AG10803 (cell line): ENCODE measurements around the gene SYNGAP1.
"Not testable (repeated sequence)": the region's sequence is repeated elsewhere in the genome, so short reads cannot be mapped to it uniquely, and the experiment has no call there.

ENCODE experiments used
- DNase-seq: peaks from one replicate; pipeline ENCODE4 v3.0.0; 2010; ENCODE audit warnings: low read depth
- H3K4me3 ChIP-seq: 2 replicates; pipeline ENCODE4 v1.5.1; 2011; ENCODE audit warnings: mild to moderate bottlenecking, low read length, control low read depth
- TF ChIP-seq, protein P1 (sequence below): conservative IDR thresholded peaks from 2 replicates; pipeline ENCODE4 v1.5.1; 2011; ENCODE audit warnings: mild to moderate bottlenecking, low read length, control low read depth, inconsistent platforms

The SYNGAP1 gene

GRCh38 chr6:33466075-33466735 is 46.3 kb downstream of the SYNGAP1 start:
- H3K4me3 ChIP-seq = no peak overlapping the region
- TF ChIP-seq, protein P1, sequence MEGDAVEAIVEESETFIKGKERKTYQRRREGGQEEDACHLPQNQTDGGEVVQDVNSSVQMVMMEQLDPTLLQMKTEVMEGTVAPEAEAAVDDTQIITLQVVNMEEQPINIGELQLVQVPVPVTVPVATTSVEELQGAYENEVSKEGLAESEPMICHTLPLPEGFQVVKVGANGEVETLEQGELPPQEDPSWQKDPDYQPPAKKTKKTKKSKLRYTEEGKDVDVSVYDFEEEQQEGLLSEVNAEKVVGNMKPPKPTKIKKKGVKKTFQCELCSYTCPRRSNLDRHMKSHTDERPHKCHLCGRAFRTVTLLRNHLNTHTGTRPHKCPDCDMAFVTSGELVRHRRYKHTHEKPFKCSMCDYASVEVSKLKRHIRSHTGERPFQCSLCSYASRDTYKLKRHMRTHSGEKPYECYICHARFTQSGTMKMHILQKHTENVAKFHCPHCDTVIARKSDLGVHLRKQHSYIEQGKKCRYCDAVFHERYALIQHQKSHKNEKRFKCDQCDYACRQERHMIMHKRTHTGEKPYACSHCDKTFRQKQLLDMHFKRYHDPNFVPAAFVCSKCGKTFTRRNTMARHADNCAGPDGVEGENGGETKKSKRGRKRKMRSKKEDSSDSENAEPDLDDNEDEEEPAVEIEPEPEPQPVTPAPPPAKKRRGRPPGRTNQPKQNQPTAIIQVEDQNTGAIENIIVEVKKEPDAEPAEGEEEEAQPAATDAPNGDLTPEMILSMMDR = no peak

DNA sequence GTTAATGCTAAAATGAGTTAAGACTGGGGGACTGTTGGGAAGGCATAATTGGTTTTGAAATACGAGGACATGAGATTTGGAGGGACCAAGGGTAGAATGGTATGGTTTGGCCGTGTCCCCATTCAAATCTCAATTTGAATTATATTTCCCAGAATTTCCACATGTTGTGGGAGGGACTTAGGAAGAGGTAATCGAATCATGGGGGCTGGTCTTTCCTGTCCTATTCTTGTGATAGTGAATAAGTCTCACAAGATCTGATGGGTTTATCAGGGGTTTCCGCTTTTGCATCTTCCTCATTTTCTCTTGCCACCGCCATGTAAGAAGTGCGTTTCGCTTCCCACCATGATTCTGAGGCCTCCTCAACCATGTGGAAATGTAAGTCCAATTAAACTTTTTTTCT is 47.2 kb downstream of the SYNGAP1 start:
- TF ChIP-seq, protein P1 = no peak
- H3K4me3 ChIP-seq = no peak overlapping the region
- no peak for DNase-seq

More at GRCh38 chr6:33466075-33466735, 46.3 kb downstream of the SYNGAP1 start:
- DNase-seq = no peak

DNA sequence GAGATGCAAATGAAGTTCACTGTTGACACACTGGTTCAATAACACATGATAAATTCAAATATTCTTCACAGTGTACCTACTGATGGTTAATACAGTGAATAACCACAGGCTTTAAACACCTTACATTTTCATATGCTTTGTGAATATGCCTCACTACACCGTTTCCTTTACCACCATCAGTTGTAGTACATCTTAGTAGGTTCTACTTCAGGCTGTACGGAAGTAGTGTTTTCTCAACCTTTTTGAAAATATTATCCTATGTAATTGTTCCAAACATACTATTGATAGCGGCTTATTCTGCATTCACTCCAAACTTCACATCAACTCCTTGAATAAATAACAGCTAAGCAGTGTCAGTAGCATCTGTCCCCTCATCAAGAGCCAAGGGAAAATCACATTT is 49.8 kb downstream of the SYNGAP1 start:
- TF ChIP-seq, protein P1 = no peak
- DNase-seq = no peak
- H3K4me3 ChIP-seq = no peak overlapping the region

- DNase-seq = no peak
- TF ChIP-seq, protein P1 = no peak
- no peak overlapping the region for H3K4me3 ChIP-seq
Observed at GRCh38 chr6:33477864-33478263, 58.0 kb downstream of the SYNGAP1 start.

GRCh38 chr6:33481192-33481591 is 61.3 kb downstream of the SYNGAP1 start:
- H3K4me3 ChIP-seq = no peak overlapping the region
- DNase-seq = no peak
- TF ChIP-seq, protein P1 = no peak

DNA sequence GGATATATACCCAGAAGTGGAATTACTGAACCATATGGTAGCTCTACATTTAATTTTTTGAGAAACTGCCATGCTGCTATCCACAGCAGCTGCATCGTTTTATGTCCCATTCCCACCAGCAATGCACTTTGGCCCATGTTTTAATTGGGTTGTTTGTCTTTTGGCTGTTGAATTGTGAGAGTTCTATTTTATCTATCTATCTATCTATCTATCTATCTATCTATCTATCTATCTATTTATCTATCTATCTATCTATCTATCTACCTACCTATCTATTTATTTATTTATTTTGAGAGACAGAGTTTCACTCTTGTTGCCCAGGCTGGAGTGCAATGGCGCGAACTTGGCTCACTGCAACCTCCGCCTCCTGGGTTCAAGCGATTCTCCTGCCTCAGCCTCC is 62.8 kb downstream of the SYNGAP1 start:
- not testable (repeated sequence) for H3K4me3 ChIP-seq, DNase-seq

- H3K4me3 ChIP-seq = no peak overlapping the region
- DNase-seq = no peak
- TF ChIP-seq, protein P1 = no peak
Observed at GRCh38 chr6:33483678-33484077, 63.8 kb downstream of the SYNGAP1 start.

DNA sequence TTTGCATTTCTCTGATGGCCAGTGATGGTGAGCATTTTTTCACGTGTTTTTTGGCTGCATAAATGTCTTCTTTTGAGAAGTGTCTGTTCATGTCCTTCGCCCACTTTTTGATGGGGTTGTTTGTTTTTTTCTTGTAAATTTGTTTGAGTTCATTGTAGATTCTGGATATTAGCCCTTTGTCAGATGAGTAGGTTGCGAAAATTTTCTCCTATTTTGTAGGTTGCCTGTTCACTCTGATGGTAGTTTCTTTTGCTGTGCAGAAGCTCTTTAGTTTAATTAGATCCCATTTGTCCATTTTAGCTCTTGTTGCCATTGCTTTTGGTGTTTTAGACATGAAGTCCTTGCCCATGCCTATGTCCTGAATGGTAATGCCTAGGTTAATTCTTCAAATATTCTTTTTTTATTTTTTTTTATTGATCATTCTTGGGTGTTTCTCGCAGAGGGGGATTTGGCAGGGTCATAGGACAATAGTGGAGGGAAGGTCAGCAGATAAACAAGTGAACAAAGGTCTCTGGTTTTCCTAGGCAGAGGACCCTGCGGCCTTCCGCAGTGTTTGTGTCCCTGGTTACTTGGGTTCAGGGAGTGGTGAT is 64.9 kb downstream of the SYNGAP1 start:
- not testable (repeated sequence) for H3K4me3 ChIP-seq, DNase-seq

DNA sequence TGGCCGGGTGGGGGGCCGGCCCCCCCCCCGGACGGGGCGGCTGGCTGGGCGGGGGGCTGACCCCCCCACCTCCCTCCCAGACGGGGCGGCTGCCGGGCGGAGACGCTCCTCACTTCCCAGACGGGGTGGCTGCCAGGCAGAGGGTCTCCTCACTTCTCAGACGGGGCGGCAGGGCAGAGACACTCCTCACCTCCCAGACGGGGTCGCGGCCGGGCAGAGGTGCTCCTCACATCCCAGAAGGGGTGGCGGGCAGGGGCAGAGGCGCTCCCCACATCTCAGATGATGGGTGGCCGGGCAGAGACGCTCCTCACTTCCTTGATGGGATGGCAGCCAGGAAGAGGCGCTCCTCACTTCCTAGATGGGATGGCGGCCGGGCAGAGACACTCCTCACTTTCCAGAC is 65.8 kb downstream of the SYNGAP1 start:
- DNase-seq, H3K4me3 ChIP-seq: not testable (repeated sequence)
